NT2/D1 (cell line): Measurements from ENCODE around the gene LYAR.

ENCODE experiments used
- SUZ12 ChIP-seq: IDR thresholded peaks from 2 replicates; pipeline ENCODE4 v1.6.1; 2011; ENCODE audit not compliant: insufficient read length, insufficient read depth; ENCODE audit errors: extremely low read depth
- YY1 ChIP-seq: IDR thresholded peaks from 2 replicates; pipeline ENCODE4 v1.6.1; 2011; ENCODE audit not compliant: insufficient read length, insufficient read depth
- ZNF274 ChIP-seq: IDR thresholded peaks from 2 replicates; pipeline ENCODE4 v1.6.1; 2011; ENCODE audit warnings: mild to moderate bottlenecking, low read depth, low read length

DNA sequence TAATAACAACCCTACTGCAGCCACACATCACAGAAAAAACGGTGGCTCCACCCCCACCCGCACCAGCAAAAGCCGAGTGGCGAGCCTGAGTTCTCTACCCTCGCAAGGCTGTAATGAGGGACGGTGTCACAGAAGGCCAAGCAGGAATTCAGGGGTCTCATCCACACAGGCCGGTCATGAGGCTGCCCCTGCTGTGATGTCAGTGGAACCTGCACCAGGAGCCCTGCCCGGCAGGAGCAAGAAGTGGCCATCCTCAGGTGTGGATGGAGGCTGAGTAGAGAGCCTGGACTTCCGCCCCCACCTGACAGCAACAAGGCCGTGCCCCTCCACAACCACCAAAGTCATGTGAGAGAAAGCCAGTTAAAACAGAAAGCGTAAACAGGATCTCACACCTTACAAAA is 20.6 kb downstream of the LYAR start:
- TF ChIP-seq YY1 (no peak), ZNF274 (no peak), SUZ12 (no peak)
